Activated CD4-positive, alpha-beta T cell treated with anti-CD3 and anti-CD28 coated beads, Interleukin-2, Interleukin-6, amounts not matched to agents 100 ng/mL and 50 ng/mL, durations not matched to agents 16 hours and 8 hours (primary cell): Measurements from ENCODE around the gene SPOCK2.

Source experiments
- DNase-seq: peaks from one replicate; pipeline ENCODE4 v3.0.0-alpha.2; 2020

Gene SPOCK2

GRCh38 chr10:72086466-72087391, 1.6 kb downstream of the SPOCK2 start:
- DNase-seq: peak; percentile 70

GRCh38 chr10:72085864-72086465, 2.4 kb downstream of the SPOCK2 start:
- DNase-seq: no peak

GRCh38 chr10:72085166-72085565, 3.2 kb downstream of the SPOCK2 start:
- DNase-seq: no peak

- peak; percentile 74 for DNase-seq
These were observed 4.4 kb downstream of the SPOCK2 start for GRCh38 chr10:72083790-72084459.

- no peak for DNase-seq
These were observed 5.2 kb downstream of the SPOCK2 start for GRCh38 chr10:72082856-72083789.

- no peak for DNase-seq
These were observed 6.4 kb downstream of the SPOCK2 start for GRCh38 chr10:72081772-72082590.

- no peak for DNase-seq
These were observed 7.1 kb downstream of the SPOCK2 start for GRCh38 chr10:72081210-72081609.

GRCh38 chr10:72080042-72080975, 8.0 kb downstream of the SPOCK2 start:
- DNase-seq: no peak

- DNase-seq: no peak
These were observed 9.0 kb downstream of the SPOCK2 start for GRCh38 chr10:72079356-72079755.

- no peak for DNase-seq
These were observed 10.9 kb downstream of the SPOCK2 start for GRCh38 chr10:72077275-72077990.

- DNase-seq: no peak
These were observed 11.6 kb downstream of the SPOCK2 start for GRCh38 chr10:72076756-72077155.

- DNase-seq: no peak
These were observed 12.8 kb downstream of the SPOCK2 start for GRCh38 chr10:72075376-72076115.

GRCh38 chr10:72074574-72075375, 13.6 kb downstream of the SPOCK2 start:
- DNase-seq: no peak

GRCh38 chr10:72073708-72074573, 14.4 kb downstream of the SPOCK2 start:
- no peak for DNase-seq

- no peak for DNase-seq
These were observed 15.7 kb downstream of the SPOCK2 start for GRCh38 chr10:72072639-72073038.

GRCh38 chr10:72072046-72072445, 16.3 kb downstream of the SPOCK2 start:
- DNase-seq: no peak
